ENCODE data around the gene PGAP2.

GRCh38 chr11:3840004-3840869 is 31.9 kb downstream of the PGAP2 start:
- TF ChIP-seq SMARCA5 (IDR thresholded peaks at IDR 0.05): no peak
- no peak for TF ChIP-seq EP300 (IDR thresholded peaks at IDR 0.05; ENCODE audit: borderline replicate concordance in 1 of 2, control insufficient read depth in 1 of 2, low read depth in 2 of 2, low read length in 2 of 2)
- no peak for TF ChIP-seq EZH2 (IDR thresholded peaks at IDR 0.05; ENCODE audit: borderline replicate concordance, control insufficient read depth, low read depth, low read length)
- TF ChIP-seq TAF1 (IDR thresholded peaks at IDR 0.05; ENCODE audit: borderline replicate concordance, low read depth, low read length): no peak
- TF ChIP-seq, protein P1, sequence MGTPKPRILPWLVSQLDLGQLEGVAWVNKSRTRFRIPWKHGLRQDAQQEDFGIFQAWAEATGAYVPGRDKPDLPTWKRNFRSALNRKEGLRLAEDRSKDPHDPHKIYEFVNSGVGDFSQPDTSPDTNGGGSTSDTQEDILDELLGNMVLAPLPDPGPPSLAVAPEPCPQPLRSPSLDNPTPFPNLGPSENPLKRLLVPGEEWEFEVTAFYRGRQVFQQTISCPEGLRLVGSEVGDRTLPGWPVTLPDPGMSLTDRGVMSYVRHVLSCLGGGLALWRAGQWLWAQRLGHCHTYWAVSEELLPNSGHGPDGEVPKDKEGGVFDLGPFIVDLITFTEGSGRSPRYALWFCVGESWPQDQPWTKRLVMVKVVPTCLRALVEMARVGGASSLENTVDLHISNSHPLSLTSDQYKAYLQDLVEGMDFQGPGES (IDR thresholded peaks at IDR 0.05): no peak
- TF ChIP-seq, protein P2, sequence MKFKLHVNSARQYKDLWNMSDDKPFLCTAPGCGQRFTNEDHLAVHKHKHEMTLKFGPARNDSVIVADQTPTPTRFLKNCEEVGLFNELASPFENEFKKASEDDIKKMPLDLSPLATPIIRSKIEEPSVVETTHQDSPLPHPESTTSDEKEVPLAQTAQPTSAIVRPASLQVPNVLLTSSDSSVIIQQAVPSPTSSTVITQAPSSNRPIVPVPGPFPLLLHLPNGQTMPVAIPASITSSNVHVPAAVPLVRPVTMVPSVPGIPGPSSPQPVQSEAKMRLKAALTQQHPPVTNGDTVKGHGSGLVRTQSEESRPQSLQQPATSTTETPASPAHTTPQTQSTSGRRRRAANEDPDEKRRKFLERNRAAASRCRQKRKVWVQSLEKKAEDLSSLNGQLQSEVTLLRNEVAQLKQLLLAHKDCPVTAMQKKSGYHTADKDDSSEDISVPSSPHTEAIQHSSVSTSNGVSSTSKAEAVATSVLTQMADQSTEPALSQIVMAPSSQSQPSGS (IDR thresholded peaks at IDR 0.05; ENCODE audit: low read length): no peak
- 0 out of 3 replicates have a peak, but pooled peaks of 1 of the 2 experiments have one; percentile 2 for TF ChIP-seq EGR1 (IDR thresholded peaks at IDR 0.05; ENCODE audit: borderline replicate concordance in 1 of 2, low read depth in 2 of 2, low read length in 2 of 2)
- TF ChIP-seq JUND (IDR thresholded peaks at IDR 0.05; ENCODE audit: low read depth, low read length): no peak

All from GM12878 (cell line).